Right lung (tissue), 5 donors: ENCODE data around the gene HK1. TPM values are rescaled to one million over a fixed set of nuclear protein-coding genes. Genes with fewer than 3 reads are reported as not detected.
A peak's percentile ranks its signal among the peaks of the same experiment; 100 is the strongest.
"Not testable (repeated sequence)": the region's sequence is repeated elsewhere in the genome, so short reads cannot be mapped to it uniquely, and the experiment has no call there.

Experiments used
- DNase-seq, 2 donors: peaks; one replicate each; pipeline ENCODE4 v3.0.0-alpha.2; 2013
- polyA plus RNA-seq, 5 donors: library from polyadenylated mRNA; unstranded; fragments of 120-200 nt; gene quantifications; one replicate each; pipeline versions ENCODE4 v1.2.1 to v1.2.3, GENCODE V29; 2013; ENCODE audit warnings: inconsistent platforms in 1 of 5, low replicate concordance in 1 of 5; ENCODE audit not compliant: insufficient read length in 5 of 5, insufficient read depth in 1 of 5

The HK1 gene
- polyA plus RNA-seq, 5 donors = 45.5 to 62.7 (median 53.4) TPM

DNA sequence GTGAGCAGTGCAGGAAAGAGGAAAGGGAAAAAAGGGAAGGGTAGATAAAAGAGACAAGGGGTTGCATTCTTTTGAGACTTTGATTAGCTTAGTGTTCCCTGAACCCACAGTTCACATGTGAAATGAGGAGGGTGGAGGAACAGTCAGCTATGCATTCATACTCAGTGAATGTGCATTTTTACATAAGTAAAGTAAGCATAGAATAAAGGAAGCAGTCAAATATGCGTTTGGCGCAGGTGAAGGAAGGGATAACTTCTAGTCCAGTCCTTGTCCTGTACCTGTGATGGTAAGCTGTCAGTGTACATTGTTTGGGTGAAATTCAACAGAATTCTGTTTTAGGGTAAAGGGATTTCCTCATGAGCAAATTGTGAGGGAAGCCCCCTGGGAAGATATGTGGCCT lies 28.1 kb downstream of the HK1 start:
- DNase-seq = no peak

DNA sequence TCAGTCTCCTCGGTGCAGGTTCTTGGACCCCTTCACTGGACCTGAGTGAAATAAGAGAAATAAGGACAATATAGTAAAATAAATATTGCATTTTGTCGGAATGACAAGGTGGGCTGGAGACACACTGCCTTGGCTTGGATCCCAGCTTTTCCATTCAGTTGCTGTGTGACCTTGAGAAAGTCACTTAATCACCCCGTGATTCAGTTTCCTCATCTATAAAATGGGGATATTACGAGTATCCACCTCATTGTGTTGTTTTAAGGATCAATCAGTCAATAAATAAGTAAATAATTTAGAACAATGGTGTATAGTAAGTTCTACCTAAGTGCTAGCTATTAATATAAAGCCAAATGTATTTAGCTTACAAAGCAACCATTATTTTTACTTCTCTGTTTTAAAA lies 29.1 kb downstream of the HK1 start:
- DNase-seq = no peak

DNA sequence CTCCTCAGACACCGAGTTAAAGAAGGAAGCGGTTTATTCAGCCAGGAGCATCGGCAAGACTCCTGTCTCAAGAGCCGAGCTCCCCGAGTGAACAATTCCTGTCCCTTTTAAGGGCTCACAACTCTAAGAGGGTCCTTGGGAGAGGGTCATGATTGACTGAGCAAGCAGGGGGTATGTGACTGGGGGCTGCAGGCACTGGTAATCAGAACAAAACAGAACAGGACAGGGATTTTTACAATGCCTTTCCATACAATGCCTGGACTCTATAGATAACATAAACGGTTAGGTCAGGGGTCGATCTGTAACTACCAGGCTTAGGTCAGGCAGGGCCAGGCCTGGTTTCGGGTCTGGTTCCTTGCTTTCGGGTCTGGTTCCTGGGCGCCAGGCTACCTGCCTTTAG lies 30.0 kb downstream of the HK1 start:
- not testable (repeated sequence) for DNase-seq

DNA sequence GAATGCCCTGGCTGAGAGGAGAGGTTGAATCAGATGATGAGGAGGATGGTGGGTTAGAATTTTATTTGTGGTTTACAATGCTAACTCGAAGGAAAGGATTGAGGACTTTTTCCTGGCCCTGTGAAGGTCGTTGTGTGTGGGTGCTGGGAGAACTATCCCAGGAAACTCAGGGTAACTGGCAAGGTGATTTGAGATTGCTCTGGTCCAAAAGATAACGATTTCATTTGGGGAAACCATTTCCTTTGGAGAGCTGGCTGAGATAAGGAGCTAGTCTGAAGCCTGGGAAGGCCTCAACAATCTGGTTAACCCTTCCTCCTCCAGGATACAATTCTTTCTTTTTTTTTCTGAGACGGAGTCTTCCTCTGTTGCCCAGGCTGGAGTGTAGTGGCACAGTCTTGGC lies 33.0 kb downstream of the HK1 start:
- no peak for DNase-seq

DNA sequence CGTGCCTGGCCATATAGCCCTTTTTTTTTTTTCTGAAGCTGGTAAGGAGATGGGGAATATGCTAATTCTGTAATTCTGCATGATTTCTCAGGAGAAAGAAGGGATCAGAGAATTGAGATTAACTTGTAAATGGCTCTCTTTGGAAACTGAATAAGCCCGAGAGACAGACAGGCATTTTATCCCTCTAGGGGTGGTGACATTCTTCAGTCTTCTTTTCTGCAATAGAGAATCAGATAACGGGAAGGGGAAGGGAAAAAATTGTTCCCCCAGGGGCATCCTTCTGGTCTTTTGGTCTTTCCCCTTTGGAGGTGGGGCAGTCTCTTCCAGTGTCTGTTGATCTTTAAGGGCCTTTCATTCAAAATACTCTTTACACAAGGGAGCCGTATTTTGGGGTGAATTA lies 34.2 kb downstream of the HK1 start:
- no peak for DNase-seq

DNA sequence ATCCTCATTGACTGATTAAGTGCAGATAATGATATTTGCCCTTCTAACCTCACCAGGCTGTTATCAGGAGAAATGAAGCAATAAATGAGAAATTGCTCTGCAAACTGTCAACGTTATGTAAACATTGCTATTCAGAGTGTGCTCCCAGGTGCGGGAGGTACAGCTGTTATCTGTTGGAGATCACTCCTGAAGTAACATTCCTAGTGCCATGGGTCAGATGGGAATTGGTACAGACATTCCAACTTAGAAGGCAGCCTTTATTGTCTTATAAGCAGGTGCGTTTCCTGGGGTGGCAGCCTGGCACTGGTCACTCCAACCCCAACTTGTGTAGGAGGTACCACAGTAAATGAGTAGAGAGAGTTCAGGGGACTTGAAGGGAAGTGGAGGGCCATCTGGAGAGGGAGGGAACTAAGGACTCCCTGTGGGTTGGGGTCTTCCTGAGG lies 36.8 kb downstream of the HK1 start:
- no peak for DNase-seq

DNA sequence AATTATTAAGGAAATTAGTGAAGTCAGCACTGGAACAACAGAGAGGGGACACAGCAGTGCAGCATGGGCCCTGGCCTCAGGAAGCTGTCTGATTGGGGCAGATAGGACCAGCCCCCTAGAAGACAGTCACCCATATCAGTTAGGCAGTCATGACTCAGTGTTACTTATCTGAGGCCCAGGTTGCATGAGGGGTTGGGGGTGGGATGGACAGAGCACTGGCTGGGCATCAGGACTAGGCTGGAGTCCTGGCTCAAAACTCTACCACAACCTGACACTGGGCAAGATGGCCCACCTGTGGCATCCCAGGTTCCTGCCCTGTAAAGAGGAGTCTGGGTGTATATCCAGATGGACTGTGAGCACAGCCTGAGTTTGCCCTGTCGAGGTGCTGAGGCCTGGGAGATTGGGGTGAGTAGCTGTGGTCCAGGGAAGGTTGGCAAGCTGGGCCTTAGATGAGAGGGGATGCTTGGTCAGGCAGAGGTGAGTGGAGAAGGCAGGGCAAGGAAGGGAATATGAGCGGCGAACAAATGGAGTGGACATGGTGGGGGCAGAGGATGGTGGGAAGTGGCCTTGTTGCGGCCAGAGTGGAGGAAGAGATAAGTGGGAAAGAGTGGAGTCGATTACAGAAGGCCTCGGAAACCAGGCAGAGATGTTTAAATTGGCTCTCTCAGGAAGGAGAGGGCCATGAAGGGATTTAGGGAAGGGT lies 37.5 kb downstream of the HK1 start:
- no peak for DNase-seq

DNA sequence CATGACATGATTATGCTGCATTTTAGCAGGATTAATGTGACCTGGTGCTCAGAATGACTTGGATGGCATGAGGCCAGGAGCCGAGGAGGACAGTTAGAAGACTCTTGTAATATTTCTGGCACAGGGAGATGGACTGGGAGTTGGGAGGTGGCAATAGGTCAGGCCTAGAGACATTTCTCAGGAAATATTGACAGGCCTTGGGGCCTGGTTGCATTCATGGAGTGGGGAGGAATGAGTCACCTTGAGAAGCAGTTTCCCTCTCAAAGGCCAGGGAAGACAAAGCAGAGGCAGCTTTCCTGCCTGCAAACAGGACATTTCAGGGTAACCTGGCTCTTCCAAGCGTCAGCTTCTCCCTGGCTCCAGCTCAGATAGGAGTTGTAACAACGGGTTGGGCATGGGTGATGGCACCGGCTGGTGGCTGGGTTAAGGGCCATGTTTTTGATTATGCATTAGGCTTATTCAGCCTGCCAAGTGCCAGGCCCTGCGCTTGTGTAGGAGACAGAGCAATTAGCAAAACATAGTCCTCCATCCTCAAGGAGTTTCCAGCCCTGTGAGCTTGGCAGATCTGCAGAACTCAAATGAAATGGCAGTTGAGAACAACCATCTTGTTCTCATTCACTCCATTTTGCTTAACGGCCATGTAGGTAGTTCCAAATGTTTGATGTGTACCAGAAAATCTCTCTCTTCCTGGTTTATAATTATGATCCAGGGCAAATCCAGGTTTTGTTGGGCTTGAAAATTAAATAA lies 38.2 kb downstream of the HK1 start:
- no peak for DNase-seq

DNA sequence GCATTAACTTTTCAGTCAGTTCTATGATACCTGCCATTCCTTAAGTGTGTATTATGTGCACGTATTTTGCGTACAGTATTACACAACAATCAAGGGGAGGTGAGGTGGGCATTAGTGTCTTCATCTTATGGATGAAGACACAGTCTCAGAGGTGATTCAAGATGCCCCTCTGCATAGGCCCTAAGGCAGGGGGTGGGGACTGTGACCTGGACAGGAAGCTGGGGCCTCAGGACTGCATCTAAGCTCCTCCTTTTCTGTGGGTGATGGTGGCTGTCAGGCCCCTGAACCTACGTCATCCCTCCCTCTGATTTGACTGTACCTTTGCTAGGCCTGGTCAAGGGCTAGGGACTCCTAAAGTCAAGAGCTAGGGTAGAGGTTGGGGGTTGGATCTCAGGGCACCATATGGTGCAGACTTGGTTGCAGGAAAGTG lies 38.9 kb downstream of the HK1 start:
- no peak for DNase-seq

DNA sequence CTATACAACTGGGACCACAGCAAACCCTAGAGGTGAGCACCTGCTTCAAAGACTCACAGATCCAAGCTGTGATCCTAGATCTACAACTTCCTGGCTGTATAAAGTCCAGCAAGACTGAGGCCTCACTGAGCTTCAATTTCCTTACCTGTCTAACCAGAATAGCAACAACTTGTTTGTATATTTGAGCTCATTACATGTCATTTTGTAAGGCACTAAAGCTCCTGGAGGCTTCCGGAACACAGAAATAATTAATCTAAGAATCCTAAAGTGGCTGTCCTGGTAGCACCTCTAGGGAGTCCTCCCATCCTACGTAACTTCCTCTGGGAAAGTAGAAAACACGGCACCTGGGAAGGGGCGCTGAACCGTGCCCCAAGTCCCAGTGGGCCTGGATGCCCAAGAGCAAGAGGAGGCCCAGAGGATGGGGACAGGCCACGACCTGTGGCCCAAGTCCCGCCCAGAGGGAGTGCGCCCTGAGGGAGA lies 39.4 kb downstream of the HK1 start:
- no peak for DNase-seq

DNA sequence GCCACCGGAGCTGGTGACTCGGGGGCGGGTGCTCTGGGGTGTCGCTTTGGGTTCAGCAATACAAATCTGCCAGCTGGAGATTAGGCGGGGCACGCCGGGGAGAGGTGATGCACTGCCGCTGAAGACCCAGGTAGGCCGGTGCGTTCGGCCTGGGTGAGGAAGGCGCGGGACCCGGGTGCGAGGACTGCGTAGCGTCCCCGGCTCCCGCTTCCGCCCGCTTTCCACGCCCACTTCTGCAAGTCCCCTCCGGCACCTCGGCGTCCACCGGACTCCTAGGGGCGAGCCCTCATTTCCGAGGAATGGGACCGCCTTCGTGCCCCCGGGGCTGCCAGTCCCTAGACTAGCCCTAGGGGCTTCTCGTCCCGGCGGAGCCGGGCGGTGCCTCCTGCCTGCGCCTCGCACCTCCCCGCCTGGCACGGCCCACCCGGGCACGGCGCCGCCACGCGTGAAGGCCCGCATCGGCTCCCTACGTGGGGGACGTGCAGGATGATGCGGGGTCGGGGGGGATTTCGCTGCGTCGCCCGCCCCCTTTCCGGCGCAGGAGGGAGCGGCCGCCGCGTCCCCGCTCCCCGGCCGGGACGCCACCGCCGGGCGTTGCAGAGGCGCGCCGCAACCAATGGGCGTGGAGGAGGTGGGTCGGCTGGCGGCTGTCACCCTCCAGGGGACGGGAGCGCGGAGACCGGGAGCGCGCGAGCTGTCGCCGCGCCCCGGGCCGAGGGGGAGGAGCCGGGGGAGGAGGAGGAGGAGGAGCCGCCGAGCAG lies 40.0 kb downstream of the HK1 start:
- DNase-seq = peak; percentile 91

DNA sequence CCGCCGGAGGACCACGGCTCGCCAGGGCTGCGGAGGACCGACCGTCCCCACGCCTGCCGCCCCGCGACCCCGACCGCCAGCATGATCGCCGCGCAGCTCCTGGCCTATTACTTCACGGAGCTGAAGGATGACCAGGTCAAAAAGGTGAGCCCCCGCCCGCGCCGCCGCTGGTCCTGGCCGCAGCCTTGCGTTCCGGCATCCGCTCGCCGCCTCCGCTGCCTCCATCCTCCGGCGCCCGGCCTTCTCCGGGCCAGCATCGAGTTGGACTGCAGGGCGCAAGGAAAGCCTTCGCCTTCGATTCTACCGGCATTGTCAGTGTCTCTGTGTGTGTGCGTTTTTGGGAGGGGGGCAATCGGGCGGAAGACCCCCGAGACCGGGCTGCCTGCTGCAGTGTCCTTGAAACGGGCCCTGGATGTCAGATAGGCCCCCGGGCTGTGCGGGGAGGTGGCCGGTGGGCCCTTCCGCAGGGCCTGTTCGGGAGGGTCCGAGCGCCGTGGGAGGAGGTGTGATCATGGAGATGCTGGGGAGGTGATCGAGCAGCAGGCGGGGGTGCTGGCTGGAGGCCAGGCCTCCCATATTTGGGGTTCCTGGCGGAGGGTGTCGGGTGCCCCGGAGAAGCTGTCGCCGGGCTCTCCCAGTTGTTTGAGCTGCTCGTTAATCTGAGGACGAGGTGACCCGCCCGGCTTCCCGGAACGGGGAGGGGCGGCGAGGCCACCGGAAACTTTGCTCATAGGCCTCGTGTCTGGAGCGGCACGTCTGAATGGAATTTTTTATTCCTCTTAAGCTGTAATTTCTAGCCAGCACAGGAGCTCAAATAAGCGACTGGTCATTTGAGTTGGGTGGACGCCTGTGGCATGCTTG lies 40.8 kb downstream of the HK1 start:
- DNase-seq = no peak

DNA sequence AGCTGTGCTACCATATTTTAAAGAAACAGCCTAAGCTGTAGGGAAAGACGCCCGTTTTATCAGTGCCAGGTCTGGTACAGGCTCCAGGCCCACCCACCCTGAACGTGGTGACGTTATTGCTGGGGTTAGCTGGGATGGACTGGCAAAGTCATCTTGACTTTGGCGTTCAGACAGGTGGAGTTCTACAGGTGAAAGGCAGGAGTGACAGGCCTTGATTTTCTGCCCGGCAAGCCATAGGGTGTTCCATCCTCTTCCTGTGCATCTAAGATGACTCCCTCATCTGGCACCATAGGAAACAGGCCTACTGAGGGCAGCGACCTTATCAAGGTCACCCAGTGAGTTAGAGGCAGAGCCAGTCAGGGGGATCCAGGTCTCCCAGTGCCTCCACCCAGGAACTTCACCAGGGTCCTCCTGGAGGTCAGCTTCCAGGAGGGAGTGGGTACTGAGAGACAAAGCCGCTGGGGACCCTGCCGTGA lies 41.6 kb downstream of the HK1 start:
- DNase-seq = no peak

DNA sequence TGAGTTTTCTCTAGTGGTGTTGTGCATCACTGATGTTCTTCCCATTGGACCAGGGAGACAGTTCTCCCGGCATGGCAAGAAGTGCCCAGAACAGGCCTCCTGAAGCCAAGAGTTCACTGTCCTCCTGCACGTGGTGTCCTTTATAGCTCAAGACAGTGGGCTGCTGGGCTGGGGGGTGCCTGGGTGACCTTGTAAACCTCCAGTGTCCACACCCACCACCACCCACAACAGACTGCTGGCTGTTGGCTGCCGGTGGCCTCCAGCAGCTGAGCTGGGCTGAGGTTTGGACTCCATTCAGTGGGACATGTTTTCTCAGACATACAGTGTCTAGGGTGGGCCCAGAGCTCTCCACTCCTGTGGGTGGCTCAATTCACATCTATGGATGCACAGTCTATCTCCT lies 42.2 kb downstream of the HK1 start:
- DNase-seq = no peak

DNA sequence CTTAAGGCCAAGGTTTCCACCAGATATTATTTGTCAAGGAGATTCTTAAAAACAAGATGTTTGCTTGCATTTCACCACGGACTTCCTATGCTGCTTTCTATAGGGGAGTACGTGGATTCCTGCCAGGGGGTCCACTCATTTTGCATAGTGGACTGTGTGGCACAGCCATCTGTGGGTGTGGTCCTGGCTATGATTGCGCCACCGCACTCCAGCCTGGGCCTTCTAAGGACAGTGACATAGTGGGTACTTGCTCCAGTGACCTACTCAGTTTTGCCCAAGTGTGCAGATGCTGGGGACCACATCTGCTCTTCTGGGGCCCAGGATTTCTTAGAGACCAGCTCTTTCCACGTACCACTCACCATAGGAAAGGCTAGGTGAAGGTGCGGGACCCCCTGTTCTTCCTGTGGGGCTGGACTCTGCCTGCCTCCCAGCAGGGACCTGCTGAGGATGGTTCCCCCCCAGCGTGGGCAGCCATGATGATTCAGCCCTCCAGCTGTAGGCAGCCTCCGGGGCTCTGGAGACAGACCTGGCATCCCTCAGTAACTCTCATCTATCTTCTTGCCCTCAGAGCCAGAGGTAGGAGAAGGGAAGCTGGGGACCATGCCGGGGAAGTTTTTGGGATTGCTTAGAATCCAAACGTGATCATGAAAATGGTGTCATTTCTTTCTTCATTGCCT lies 42.9 kb downstream of the HK1 start:
- no peak for DNase-seq

DNA sequence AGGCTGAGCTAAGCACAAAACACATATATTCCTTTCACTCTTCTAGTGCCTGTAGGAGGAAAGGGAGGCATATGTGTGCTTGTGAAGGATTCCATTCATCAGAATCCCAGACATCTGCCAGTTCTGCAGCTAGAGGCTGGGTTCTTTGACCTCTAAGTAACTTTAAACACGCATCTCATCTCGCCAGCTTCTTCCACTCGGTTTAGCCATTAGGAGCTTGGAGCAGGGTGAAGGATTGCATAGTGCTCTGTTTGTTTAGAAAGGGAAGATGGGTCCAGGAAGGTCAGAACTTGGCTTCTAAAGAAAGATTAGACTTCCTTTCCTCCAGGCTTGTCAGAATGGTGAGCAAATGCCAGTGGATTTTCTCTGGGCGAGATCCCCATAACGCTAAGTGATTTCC lies 43.6 kb downstream of the HK1 start:
- DNase-seq = no peak

DNA sequence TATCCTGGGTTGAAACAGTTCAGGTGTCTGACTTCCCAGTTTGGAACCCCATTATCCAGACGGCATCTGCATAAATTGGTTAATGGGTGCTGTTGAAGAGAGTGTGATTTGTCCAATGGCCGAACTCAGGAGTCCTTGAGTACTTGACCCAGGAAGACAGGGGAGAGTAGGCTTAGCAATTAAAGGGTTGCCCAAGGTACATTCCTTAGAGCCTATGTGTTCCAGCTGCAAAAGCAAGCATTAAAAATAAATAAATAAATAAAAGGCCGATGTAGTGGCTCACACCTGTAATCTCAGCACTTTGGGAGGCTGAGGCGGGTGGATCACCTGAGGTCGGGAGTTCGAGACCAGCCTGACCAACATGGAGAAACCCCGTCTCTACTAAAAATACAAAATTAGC lies 44.0 kb downstream of the HK1 start:
- not testable (repeated sequence) for DNase-seq

DNA sequence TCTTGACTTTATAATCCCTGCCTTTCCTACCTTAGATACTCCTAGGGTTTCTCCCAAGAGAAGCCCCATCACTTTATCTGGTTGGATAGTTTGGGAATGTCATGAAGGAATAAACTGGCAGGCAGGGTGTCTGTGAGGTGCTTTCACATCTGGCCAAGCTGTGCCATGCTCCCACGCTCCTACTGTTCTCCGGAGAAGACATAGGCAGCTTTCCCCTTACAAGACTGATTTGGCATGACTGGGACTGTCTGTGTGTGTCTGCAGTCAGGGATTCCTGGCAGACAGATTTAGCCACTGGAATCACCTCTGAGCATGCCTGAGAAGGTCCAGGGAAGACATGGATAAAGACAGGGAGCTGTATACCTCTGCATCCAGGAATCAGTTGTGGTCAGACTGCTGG lies 45.3 kb downstream of the HK1 start:
- no peak for DNase-seq

DNA sequence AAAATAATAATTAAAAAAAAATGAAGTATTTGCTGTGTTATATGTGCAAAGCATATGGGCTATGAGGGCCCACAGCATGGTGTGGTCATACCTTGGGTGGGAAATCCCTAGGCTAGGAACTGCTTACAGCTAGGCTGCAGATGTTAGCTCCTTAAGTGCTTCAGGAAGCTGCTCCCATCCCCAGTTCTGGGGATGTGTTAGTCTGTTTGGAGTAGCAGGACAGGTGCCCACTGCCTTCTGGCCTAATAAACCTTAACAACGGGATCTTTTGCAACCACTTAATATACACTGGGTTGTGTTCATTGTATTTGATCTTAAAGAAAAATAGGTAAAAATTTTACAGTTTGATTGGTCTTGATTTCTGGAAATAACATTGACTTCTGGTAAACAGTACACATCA lies 46.3 kb downstream of the HK1 start:
- no peak for DNase-seq

DNA sequence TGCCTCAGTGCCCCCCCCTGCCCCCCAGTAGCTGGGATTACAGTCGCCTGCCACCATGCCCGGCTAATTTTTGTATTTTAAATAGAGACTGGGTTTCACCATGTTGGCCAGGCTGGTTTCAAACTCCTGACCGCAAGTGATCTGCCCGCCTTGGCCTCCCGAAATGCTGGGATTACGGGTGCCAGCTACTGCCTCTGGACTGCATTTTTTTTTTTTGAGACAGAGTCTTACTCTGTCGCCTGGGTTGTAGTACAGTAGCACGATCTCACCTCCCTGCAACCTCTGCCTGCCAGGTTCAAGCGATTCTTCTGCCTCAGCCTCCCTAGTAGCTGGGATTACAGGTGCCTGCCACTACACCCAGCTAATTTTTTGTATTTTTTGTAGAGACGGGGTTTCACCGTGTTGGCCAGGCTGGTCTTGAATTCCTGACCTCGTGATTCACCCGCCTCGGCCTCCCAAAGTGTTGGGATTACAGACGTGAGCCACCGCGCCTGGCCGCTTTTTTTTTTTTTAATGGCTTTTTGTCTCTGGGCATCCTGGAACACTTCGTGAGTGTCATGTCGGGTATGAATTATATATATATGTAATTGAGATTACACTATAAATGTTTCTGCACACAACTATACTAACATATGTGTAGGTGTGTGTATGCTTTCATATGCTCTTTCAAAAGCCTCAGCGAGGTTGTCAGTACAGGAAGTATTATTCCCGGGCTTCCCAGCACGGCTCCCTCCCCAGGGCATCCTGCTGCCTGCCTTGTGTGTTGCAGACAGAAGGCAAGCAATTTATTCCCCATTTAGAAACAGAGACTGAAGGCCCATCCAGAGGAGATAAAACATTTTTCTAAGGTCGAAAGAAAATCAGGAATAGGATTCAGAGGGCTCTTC lies 47.6 kb downstream of the HK1 start:
- not testable (repeated sequence) for DNase-seq
